ENCODE data around the gene BCL7A. TPM values are rescaled to one million over a fixed set of nuclear protein-coding genes. Genes with fewer than 3 reads are reported as not detected.

The BCL7A gene
- total and polyA plus RNA-seq, 7 donors, result 3.6 to 14.3 (median 11.3) TPM

DNA sequence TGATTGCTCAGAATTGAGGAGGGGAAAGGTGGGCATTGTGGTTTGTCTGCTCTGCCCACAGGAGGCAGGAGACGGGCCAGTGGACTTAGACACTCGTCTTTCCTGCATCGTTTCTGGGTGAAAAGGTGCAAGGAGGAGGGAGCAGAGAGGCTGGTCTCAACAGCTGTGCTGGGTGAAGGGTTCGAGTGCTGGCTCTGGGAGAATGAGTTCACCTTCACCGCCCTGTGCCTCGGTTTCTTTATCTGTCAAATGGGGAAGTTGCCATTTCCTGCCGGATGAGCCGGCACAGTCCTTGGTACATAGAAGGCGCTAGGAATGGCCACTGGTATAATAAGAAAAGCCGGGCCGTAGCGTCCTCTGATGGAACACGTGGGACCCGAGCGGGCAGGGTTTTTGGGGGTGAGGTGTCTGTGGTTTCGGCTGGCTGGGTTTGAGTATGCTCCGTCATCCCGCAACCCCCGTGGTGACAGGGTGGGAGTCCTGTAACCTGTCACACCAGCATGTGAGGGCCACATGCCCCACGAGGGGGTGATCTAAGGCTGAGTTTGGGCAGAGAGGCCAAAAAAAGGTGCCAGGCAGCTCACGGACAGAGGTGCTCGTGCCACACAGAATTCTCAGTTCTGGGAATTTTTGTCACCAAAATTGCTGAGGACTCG lies 7.3 kb downstream of the BCL7A start:
- Histone ChIP-seq H3K36me3 (ENCODE audit: insufficient read depth in 1 of 2, low read depth in 1 of 2) (no peaks in the 10 kb centered on the region), H3K4me1 (peaks cover 50% of the 10 kb centered on the region)
- intact Hi-C loops (cut with DNase I), result loop anchor here in 1 of 2 donors (10.0 kb wide), 1 partner anchor 104 kb away; no protein-coding TSS in a partner anchor

DNA sequence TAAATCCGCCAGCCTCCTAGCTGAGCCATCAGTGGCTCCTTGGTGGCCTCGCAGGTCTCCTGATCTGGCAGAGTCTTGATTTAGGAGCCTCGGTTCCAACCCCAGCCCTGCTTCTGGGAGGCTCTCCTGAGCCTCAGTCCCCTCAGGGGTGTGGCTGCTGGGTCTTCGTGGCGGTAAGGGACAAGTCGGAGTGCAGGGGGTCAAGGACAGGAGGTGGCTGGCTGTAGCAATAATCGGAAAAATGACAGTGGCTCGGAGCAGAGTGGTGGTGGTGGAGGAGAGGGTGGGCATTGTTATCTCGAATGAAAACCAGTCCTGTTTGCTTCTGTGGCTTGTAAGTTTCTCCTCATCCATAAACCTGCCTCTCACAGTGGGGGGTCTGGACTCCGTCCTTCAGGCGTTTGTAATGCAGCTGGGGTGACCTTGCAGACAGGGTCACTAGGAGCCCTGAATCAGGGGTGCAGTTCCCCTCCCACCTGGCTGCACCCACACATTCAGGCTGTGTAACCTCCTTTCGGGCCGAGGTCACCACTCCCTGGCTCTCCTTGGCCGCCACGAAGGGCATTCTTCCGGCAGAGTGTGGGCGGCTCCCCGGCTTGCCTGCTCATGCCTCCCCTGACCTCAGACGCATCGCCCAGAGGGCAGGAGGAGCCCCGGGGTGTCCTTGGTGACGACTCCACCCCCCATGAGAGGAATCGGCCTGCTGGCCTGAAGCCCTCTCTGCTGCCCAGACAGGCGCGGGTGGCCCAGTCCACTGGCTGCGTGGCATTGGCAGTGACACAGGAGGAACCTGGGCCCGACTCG lies 8.1 kb downstream of the BCL7A start:
- Histone ChIP-seq H3K36me3 (ENCODE audit: insufficient read depth in 1 of 2, low read depth in 1 of 2) (no peaks in the 10 kb centered on the region), H3K27me3 (ENCODE audit: insufficient read depth in 3 of 3, low read length in 2 of 3) (no peaks in the 10 kb centered on the region), H3K4me3 (no peak overlapping the region), H3K4me1 (peaks cover 43% of the 10 kb centered on the region), H3K27ac (peak overlapping the region; percentile 16), H3K9me3 (no peaks in the 10 kb centered on the region)
- TF ChIP-seq, protein P1, sequence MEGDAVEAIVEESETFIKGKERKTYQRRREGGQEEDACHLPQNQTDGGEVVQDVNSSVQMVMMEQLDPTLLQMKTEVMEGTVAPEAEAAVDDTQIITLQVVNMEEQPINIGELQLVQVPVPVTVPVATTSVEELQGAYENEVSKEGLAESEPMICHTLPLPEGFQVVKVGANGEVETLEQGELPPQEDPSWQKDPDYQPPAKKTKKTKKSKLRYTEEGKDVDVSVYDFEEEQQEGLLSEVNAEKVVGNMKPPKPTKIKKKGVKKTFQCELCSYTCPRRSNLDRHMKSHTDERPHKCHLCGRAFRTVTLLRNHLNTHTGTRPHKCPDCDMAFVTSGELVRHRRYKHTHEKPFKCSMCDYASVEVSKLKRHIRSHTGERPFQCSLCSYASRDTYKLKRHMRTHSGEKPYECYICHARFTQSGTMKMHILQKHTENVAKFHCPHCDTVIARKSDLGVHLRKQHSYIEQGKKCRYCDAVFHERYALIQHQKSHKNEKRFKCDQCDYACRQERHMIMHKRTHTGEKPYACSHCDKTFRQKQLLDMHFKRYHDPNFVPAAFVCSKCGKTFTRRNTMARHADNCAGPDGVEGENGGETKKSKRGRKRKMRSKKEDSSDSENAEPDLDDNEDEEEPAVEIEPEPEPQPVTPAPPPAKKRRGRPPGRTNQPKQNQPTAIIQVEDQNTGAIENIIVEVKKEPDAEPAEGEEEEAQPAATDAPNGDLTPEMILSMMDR (IDR thresholded peaks at IDR 0.05), result no peak
- WGBS, 3 donors, result 45 to 65% (median 62%) methylated on average over 28 of the region's 28 CpGs
- ATAC-seq, result peak; percentile 8 to 36 (median 18)
- intact Hi-C loops (cut with DNase I), result loop anchor here in 1 of 2 donors (10.0 kb wide), 1 partner anchor 105 kb away; no protein-coding TSS in a partner anchor
- peak in 1 of 2 donors; percentile 46 for DNase-seq

More for the DNA sequence above, 7.3 kb downstream of the BCL7A start:
- Histone ChIP-seq H3K4me3 (no peak overlapping the region), H3K27ac (peak overlapping the region; percentile 73), H3K27me3 (ENCODE audit: insufficient read depth in 3 of 3, low read length in 2 of 3) (no peaks in the 10 kb centered on the region), H3K9me3 (no peaks in the 10 kb centered on the region)
- TF ChIP-seq, protein P1 (IDR thresholded peaks at IDR 0.05), result no peak
- DNase-seq (no peak), ATAC-seq (no peak)
- 78 to 87% (median 81%) methylated on average over 23 of the region's 23 CpGs for WGBS, 3 donors

DNA sequence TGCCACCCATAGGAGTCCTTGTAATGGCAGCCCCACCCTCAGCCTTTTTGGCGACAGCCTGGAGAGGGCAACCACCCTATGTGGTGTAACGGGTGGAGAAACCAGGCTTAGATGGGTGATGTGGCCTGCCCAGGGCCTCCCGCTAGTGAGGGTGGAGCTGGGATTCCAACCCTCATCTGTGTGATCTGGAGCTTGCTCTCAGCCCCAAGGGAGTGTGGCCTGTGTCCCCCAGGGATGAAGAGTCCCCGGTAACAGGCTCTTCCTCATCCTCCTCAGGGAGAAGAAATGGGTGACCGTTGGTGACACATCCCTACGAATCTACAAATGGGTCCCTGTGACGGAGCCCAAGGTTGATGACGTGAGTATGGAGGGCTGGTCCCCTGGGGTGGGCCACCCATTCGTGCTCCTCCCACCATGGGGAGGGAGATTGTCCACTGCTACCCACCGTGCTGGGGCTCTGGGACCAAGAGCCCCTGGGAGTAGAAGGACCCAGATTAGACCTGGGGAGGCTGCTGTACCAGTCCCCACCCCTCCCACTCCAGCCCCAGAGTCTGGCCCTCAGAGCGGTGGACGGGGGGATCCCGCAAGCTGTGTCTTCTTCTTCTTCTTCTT lies 8.8 kb downstream of the BCL7A start:
- Histone ChIP-seq H3K9me3 (no peaks in the 10 kb centered on the region), H3K36me3 (ENCODE audit: insufficient read depth in 1 of 2, low read depth in 1 of 2) (peaks cover 0 to 6% of the 10 kb centered on the region in 2 donors), H3K4me3 (no peak overlapping the region), H3K27me3 (ENCODE audit: insufficient read depth in 3 of 3, low read length in 2 of 3) (no peaks in the 10 kb centered on the region), H3K4me1 (peaks cover 43% of the 10 kb centered on the region), H3K27ac (peak overlapping the region; percentile 16)
- DNase-seq (no peak), ATAC-seq (no peak)
- intact Hi-C loops (cut with DNase I), result no loop called here
- whole genome bisulfite sequencing, 3 donors, result 84 to 90% (median 88%) methylated on average over 13 of the region's 13 CpGs
- TF ChIP-seq, protein P1 (IDR thresholded peaks at IDR 0.05), result no peak

DNA sequence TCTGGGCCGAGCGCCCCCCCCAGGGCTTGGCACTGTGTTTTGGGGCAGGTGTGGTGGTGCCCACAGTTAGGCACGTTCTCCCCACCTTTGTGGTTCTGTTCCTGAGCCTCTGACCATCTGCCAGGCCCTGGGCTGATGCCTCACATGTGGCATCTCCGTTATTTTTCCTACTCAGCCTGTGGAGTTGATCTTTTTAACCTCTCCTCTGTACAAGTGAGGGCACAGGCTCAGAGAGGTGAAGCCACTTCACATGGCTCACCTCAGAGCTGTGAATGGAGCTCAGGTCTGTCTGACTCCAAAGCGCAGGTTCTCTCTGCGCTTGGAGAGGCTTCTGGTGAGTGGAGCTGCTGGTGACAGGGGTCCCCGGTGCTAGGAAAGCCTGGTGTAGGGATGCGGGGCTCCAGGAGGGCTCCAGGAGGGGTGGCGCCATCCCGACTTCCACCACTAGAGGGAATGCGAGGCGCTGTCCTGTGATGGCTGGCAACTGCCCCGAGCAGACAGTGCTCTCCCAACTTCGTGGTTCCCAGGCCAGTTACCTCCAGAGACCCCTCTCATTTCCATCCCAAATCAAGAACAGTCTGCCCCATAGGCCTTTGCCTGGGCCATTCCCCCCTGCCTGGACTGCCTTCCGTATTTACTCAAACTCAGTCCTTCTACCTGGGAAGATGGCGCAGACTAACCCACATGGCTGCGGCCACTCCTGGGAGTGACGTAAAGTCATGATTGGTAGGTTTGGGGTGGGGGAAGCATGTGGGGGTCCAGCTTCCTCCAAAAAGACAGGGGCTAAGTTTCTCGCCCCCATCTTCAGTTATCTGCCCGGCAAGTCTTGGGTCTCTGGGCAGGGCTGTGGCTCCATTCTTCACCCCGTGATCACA lies 9.9 kb downstream of the BCL7A start:
- TF ChIP-seq, protein P1 (IDR thresholded peaks at IDR 0.05), result peak; percentile 63
- Histone ChIP-seq H3K4me3 (no peak overlapping the region), H3K9me3 (no peaks in the 10 kb centered on the region), H3K27ac (no peak overlapping the region), H3K4me1 (peaks cover 39% of the 10 kb centered on the region), H3K27me3 (ENCODE audit: insufficient read depth in 3 of 3, low read length in 2 of 3) (no peaks in the 10 kb centered on the region), H3K36me3 (ENCODE audit: insufficient read depth in 1 of 2, low read depth in 1 of 2) (peaks cover 0 to 16% of the 10 kb centered on the region in 2 donors)
- WGBS, 3 donors, result 64 to 69% (median 68%) methylated on average over 20 to 21 of the region's 21 CpGs
- intact Hi-C loops (cut with DNase I), result no loop called here
- ATAC-seq (peak; percentile 36 to 57 (median 50)), DNase-seq (peak in 1 of 2 donors; percentile 72)
